GOT3 (cell line): ENCODE data around the gene CRYGS.
"Not testable (repeated sequence)": the region's sequence is repeated elsewhere in the genome, so short reads cannot be mapped to it uniquely, and the experiment has no call there.

Experiments used
- DNase-seq: peaks from one replicate; lab custom pipeline; 2025; ENCODE audit warnings: mixed read lengths; lab: John Stamatoyannopoulos, UW

Gene CRYGS

GRCh38 chr3:186519021-186519658 is 25.0 kb downstream of the CRYGS start:
- DNase-seq = no peak

- no peak for DNase-seq
Measured at GRCh38 chr3:186517218-186517617, 27.0 kb downstream of the CRYGS start.

DNA sequence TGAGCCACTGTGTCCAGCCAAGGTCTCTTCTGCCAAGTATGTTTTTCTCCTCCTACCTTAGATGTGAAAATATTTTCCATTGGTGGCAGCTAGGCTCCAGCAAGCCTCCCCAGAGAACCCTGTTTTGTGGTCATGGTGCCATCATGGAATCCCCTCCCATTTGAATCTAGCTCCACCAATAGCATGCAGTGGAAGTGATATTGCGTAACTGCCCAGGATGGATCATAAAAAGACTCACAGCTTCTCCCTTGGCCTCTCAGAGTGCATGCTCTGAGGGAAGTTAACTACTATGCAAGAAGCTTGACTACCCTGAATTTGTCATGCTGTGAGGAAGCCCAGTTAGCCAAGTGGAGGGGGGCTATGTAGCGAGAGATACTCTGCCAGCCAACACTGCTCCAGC is 27.5 kb downstream of the CRYGS start:
- DNase-seq = no peak

GRCh38 chr3:186515125-186515524 is 29.1 kb downstream of the CRYGS start:
- DNase-seq = no peak

GRCh38 chr3:186514296-186515002 is 29.7 kb downstream of the CRYGS start:
- DNase-seq = no peak

- no peak for DNase-seq
Measured at GRCh38 chr3:186513386-186513785, 30.8 kb downstream of the CRYGS start.

- no peak for DNase-seq
Measured at GRCh38 chr3:186512570-186513302, 31.4 kb downstream of the CRYGS start.

- no peak for DNase-seq
Measured at GRCh38 chr3:186511702-186512101, 32.5 kb downstream of the CRYGS start.

DNA sequence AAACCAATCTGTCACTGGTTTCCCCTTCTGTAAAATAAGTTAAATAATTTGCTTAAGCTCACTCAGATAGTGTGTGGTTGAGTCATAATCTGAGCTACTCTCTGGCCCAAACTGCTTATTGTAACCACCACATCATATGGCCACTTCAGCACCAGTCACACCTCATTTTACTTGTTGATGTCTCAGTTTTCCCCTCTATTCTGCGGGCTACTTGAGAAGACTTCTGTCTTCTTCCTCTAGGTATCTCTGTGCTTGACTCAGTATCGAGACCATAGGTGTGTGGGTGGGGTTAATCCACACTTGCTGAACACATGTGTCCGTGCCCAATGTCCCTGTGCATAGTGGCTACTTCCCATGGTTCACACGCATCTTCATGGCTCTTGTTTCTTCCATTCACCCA is 32.9 kb downstream of the CRYGS start:
- DNase-seq = no peak

DNA sequence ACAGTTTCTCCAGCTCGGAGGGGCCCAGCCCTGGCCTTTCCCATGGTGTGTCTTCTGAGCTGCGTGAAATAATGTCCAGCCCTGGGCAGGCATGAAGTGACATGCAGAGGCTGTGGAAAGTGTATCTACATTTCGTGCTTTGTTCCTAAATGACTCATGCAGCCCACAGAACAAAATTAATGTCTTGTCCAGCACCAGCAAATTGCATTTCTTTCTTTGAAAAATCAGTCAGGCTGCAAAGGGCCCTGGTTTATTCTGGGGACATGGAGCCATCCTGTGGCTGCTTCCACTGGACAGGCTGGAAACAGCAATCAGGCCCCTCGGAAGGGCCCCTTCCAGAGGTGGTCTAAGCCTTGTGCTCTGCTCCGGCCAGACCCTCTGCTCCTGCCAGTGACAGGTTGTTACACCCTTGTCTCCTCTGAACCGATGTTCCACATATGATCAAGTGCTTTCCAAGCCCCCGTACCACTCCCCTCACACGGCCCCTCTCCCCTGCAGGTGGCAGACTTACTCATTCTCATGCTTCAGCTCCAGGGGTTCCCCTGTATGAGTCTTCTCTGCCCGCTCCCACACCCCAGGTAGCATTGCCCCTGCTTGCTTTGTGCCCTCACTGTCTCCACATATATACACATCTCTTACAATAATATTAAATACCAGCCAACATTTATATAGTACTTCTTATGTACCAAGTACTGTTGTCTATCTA is 33.7 kb downstream of the CRYGS start:
- DNase-seq = no peak

GRCh38 chr3:186509423-186509822 is 34.8 kb downstream of the CRYGS start:
- DNase-seq = no peak

DNA sequence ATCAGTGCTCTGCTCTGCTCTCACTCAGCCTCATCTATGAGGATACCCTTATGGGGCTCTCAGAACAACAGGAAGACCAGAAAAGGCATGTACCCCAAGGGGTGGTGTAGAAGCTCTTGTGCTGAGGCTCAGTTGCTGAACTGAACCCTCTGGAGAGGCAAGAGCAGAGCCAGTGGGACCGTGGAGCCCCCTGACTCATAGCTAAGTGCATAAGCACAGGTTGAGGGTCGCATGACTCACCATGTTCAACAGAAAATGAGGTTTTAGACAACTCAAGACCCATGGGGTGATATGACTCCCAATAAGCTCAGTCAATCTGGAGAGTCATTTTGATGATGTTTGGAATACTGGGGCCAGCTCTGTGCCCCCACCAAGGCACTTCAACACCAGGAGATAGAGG is 37.3 kb downstream of the CRYGS start:
- DNase-seq = no peak

DNA sequence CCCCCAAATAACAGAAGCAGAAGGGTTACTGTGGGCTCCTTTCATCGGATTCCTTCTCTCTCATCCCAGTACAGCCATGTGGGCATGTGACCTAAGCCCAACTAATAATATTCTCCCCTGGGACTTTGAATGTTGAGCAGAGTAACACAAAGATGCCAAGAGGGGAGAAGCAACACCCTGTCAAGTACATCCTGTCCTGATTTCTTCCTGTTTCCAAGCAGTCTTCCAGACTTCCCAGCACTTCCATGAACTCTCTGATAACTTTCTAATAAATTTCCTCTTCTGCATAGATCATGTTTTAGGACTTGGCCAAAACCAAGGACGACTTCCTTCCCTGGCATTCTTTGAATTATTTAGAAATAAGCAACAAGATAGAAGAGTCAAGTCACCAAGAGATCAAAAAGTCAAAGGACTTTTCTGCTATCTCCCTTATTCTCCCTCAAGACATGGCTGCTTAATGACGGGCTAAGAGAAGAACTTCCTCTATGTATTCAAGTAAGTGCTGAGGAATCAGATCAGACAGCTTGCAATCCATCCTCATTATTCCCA is 37.9 kb downstream of the CRYGS start:
- DNase-seq = no peak

- DNase-seq = no peak
Measured at GRCh38 chr3:186502966-186503712, 41.0 kb downstream of the CRYGS start.

GRCh38 chr3:186502138-186502948 is 41.8 kb downstream of the CRYGS start:
- DNase-seq = no peak

DNA sequence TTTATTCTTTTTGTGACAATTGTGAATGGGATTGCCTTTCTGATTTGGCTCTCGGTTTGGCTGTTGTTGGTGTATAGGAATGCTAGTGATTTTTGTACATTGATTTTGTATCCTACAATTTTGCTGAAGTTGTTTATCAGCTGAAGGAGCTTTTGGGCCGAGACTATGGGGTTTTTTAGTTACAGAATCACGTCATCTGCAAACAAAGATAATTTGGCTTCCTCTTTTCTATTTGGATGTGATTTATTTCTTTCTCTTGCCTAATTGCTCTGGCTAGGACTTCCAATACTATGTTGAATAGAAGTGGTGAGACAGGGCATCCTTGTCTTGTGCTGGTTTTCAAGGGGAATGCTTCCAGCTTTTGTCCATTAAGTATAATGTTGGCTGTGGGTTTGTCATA is 44.2 kb downstream of the CRYGS start:
- not testable (repeated sequence) for DNase-seq

GRCh38 chr3:186498022-186498421 is 46.2 kb downstream of the CRYGS start:
- not testable (repeated sequence) for DNase-seq

DNA sequence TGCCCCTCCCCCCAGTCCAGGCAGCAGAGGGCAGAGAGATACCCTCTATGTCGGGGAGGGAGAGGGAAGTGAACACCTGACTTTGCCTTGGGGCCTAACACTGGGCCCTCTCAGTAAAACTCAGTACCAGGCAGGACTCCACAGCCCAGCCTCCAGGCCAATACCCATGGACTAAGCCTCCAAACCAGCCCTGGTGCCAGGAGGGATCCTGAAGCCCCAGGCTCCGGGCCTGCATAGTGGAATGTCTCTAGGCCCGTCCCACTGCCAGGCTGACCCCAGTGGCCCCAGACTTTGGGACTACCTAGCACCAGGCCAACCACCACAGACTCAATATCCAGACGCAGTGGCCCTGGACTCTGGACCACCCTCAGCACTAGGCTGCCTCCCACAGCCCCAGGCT is 46.6 kb downstream of the CRYGS start:
- DNase-seq = no peak

GRCh38 chr3:186496635-186497034 is 47.5 kb downstream of the CRYGS start:
- no peak for DNase-seq

GRCh38 chr3:186496016-186496415 is 48.2 kb downstream of the CRYGS start:
- DNase-seq = no peak
